Measurements from ENCODE around the gene RCAN3. TPM values are rescaled to one million over a fixed set of nuclear protein-coding genes. Genes with fewer than 3 reads are reported as not detected.

The RCAN3 gene
- total and polyA plus RNA-seq, 2 of the 13 experiments (the other 11 are each of a cell fraction or from before 2014, with no cell fraction given) = 12.2 to 13.3 TPM

DNA sequence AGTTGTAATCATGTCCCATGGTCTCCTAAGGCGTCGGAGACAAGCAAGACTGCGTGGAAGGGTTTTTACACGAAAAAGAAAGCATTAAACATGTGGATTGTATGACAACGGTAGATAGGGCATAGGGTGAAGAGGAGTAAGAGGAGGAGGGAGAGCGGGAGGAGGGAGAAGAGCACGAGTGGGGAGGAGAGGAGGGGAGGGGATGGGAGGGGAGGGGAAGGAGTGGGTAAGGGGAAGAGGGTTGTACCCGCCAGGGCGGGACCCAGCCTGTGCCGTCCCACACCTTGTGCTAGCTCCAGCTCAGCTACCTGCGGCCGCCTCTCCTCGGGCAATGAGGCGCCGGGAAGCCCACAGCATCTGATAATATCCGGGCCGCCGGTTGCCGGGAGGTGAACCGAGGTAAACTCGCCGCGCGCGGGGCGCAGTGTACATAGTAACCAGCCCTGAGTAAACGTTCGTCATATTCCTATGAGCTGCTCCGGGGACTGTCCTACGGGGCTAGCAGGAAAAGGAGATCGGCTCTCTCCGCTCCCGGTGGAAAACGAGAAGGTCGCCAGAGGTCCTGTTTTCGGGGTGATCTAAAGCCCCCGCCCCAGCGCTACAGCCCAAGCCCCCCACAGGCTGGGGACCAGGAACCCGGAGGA, 449 bp upstream of the RCAN3 start (continued):
- TF ChIP-seq SALL2 (CRISPR knock-in tag; IDR thresholded peaks at IDR 0.05) = peak; percentile 62; the same call in 1 of the 2 replicates
- TF ChIP-seq, protein P1, sequence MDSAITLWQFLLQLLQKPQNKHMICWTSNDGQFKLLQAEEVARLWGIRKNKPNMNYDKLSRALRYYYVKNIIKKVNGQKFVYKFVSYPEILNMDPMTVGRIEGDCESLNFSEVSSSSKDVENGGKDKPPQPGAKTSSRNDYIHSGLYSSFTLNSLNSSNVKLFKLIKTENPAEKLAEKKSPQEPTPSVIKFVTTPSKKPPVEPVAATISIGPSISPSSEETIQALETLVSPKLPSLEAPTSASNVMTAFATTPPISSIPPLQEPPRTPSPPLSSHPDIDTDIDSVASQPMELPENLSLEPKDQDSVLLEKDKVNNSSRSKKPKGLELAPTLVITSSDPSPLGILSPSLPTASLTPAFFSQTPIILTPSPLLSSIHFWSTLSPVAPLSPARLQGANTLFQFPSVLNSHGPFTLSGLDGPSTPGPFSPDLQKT (CRISPR knock-in tag; IDR thresholded peaks at IDR 0.05; ENCODE audit: borderline replicate concordance) = no peak
- TF ChIP-seq KDM2A (CRISPR knock-in tag; IDR thresholded peaks at IDR 0.05; ENCODE audit: borderline replicate concordance, low read depth) = peak; percentile 72
- peak; percentile 70 for TF ChIP-seq PAXIP1 (CRISPR knock-in tag; conservative IDR thresholded peaks at IDR 0.05)
- TF ChIP-seq, protein P2, sequence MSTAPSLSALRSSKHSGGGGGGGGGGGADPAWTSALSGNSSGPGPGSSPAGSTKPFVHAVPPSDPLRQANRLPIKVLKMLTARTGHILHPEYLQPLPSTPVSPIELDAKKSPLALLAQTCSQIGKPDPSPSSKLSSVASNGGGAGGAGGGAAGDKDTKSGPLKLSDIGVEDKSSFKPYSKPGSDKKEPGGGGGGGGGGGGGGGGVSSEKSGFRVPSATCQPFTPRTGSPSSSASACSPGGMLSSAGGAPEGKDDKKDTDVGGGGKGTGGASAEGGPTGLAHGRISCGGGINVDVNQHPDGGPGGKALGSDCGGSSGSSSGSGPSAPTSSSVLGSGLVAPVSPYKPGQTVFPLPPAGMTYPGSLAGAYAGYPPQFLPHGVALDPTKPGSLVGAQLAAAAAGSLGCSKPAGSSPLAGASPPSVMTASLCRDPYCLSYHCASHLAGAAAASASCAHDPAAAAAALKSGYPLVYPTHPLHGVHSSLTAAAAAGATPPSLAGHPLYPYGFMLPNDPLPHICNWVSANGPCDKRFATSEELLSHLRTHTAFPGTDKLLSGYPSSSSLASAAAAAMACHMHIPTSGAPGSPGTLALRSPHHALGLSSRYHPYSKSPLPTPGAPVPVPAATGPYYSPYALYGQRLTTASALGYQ (CRISPR knock-in tag; IDR thresholded peaks at IDR 0.05) = no peak
- no peak for TF ChIP-seq FOXA1 (IDR thresholded peaks at IDR 0.05)
- TF ChIP-seq FOXA1 (CRISPR knock-in tag; IDR thresholded peaks at IDR 0.05) = peak; percentile 87
- TF ChIP-seq ZNF782 (CRISPR knock-in tag; IDR thresholded peaks at IDR 0.05; ENCODE audit: borderline replicate concordance) = no peak
- TF ChIP-seq FOXP1 (IDR thresholded peaks at IDR 0.05) = no peak
- TF ChIP-seq FOXP1 (CRISPR knock-in tag; IDR thresholded peaks at IDR 0.05) = no peak; the same call in 1 of the 2 replicates
- TF ChIP-seq HMG20A (CRISPR knock-in tag; IDR thresholded peaks at IDR 0.05; ENCODE audit: borderline replicate concordance) = peak; percentile 61; the same call in 1 of the 2 replicates
- TF ChIP-seq SRSF1 (optimal IDR thresholded peaks at IDR 0.05; ENCODE audit: low read depth, low read length) = peak; percentile 45
- TF ChIP-seq JUND (CRISPR knock-in tag; IDR thresholded peaks at IDR 0.05) = no peak
- no peak for TF ChIP-seq ZNF605 (CRISPR knock-in tag; IDR thresholded peaks at IDR 0.05)
- TF ChIP-seq IRX3 (CRISPR knock-in tag; IDR thresholded peaks at IDR 0.05; ENCODE audit: borderline replicate concordance, low read depth) = no peak
- no peak for TF ChIP-seq ZNF512 (CRISPR knock-in tag; IDR thresholded peaks at IDR 0.05)
- no peak for TF ChIP-seq JUN (CRISPR knock-in tag; IDR thresholded peaks at IDR 0.05)
- TF ChIP-seq ZHX1 (CRISPR knock-in tag; IDR thresholded peaks at IDR 0.05; ENCODE audit: low read depth) = no peak
- no peak for TF ChIP-seq GFI1 (CRISPR knock-in tag; IDR thresholded peaks at IDR 0.05; ENCODE audit: borderline replicate concordance)
- no peak for TF ChIP-seq MYC (CRISPR knock-in tag; IDR thresholded peaks at IDR 0.05; ENCODE audit: borderline replicate concordance)

All from HepG2 (cell line).